Ovary (tissue), 3 donors: ENCODE data around the gene CLDN24.

Source experiments
- EP300 ChIP-seq: sonication (generic); formaldehyde crosslinking; IDR thresholded peaks from one replicate; pipeline ENCODE4 v1.6.1; 2017; ENCODE audit warnings: antibody characterized with exemption
- POLR2A ChIP-seq: fragments of 450-650 bp; IDR thresholded peaks from one replicate; pipeline ENCODE4 v1.6.1; 2017; ENCODE audit warnings: antibody characterized with exemption, mild to moderate bottlenecking, moderate library complexity
- TF ChIP-seq, protein P1 (sequence below), 3 donors: fragments of 450-650 bp in 2 of 3; fragments of 200-600 bp in 1 of 3; IDR thresholded peaks; one replicate each; pipeline versions ENCODE4 v1.5.1 to v1.8.0; 2016 to 2022; ENCODE audit warnings: antibody characterized with exemption in 3 of 3, mild to moderate bottlenecking in 1 of 3
- donor health status: DM: no; HTN: no; CAD: no.

DNA sequence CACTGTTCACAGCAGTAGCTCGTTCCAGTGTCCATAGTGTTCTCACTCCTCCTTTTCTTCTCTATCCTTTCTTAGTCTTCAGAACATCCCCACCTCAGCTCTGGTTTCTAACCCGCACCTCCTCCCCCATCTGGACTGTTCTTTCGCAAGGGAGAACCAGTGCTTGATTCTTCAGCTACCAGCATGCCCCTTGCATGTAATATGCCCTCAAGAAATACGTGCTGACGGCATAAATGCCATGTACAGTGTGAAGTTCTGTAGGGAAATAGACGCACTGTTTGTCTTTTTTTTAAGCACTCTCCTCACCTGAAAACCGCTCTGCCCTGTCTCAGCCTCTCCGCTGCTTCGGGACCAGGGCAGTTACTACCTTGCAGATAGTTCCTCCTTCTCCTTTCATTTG is 7.4 kb downstream of the CLDN24 start:
- TF ChIP-seq, protein P1, sequence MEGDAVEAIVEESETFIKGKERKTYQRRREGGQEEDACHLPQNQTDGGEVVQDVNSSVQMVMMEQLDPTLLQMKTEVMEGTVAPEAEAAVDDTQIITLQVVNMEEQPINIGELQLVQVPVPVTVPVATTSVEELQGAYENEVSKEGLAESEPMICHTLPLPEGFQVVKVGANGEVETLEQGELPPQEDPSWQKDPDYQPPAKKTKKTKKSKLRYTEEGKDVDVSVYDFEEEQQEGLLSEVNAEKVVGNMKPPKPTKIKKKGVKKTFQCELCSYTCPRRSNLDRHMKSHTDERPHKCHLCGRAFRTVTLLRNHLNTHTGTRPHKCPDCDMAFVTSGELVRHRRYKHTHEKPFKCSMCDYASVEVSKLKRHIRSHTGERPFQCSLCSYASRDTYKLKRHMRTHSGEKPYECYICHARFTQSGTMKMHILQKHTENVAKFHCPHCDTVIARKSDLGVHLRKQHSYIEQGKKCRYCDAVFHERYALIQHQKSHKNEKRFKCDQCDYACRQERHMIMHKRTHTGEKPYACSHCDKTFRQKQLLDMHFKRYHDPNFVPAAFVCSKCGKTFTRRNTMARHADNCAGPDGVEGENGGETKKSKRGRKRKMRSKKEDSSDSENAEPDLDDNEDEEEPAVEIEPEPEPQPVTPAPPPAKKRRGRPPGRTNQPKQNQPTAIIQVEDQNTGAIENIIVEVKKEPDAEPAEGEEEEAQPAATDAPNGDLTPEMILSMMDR (IDR thresholded peaks at IDR 0.05), result no peak
- TF ChIP-seq POLR2A (no peak), EP300 (no peak)
